Measurements from ENCODE around the gene ADNP. TPM values are rescaled to one million over a fixed set of nuclear protein-coding genes. Genes with fewer than 3 reads are reported as not detected.

The ADNP gene
- polyA plus RNA-seq, 3 donors, result 1.4 to 16.6 (median 3.3) TPM

GRCh38 chr20:50876816-50877215, 54.4 kb downstream of the ADNP start:
- Histone ChIP-seq H4K20me1 (ENCODE audit: insufficient read depth, low read length) (no peaks in the 10 kb centered on the region), H3K4me2 (replicated peaks; ENCODE audit: extremely low read depth, low read length, poor library complexity, severe bottlenecking) (no peak overlapping the region), H3K4me3 (replicated peaks in 1 of 3; ENCODE audit: low read depth in 2 of 3, low read length in 3 of 3) (no peak overlapping the region), H3K9ac (ENCODE audit: insufficient read depth, low read length, poor library complexity, severe bottlenecking) (no peak overlapping the region), H3K27me3 (ENCODE audit: control insufficient read depth in 2 of 2, insufficient read depth in 2 of 2, low read length in 2 of 2) (no peaks in the 10 kb centered on the region), H3K27ac (ENCODE audit: low read depth in 1 of 2, low read length in 2 of 2) (no peak overlapping the region), H3K9me3 (replicated peaks in 1 of 2; ENCODE audit: control insufficient read depth in 1 of 2, insufficient read depth in 1 of 2, low read length in 2 of 2) (no peaks in the 10 kb centered on the region), H3K79me2 (ENCODE audit: insufficient read depth, low read length) (no peaks in the 10 kb centered on the region), H3K36me3 (replicated peaks in 1 of 2; ENCODE audit: control insufficient read depth in 1 of 2, insufficient read depth in 2 of 2, low read length in 2 of 2) (no peaks in the 10 kb centered on the region), H2AFZ (ENCODE audit: insufficient read depth, low read depth, low read length, poor library complexity, severe bottlenecking) (no peak overlapping the region), H3K4me1 (ENCODE audit: control insufficient read depth in 1 of 2, insufficient read depth in 2 of 2, low read length in 2 of 2) (no peaks in the 10 kb centered on the region)
- Mint-ChIP-seq H3K4me1 (no peaks in the 10 kb centered on the region), H3K27ac (no peak overlapping the region), H3K27me3 (ENCODE audit: low read depth in 3 of 3) (peaks cover 0 to 6% (median 4%) of the 10 kb centered on the region in 3 donors), H3K36me3 (no peaks in the 10 kb centered on the region), H3K4me3 (no peak overlapping the region), H3K9me3 (no peaks in the 10 kb centered on the region)
- TF ChIP-seq, protein P1, sequence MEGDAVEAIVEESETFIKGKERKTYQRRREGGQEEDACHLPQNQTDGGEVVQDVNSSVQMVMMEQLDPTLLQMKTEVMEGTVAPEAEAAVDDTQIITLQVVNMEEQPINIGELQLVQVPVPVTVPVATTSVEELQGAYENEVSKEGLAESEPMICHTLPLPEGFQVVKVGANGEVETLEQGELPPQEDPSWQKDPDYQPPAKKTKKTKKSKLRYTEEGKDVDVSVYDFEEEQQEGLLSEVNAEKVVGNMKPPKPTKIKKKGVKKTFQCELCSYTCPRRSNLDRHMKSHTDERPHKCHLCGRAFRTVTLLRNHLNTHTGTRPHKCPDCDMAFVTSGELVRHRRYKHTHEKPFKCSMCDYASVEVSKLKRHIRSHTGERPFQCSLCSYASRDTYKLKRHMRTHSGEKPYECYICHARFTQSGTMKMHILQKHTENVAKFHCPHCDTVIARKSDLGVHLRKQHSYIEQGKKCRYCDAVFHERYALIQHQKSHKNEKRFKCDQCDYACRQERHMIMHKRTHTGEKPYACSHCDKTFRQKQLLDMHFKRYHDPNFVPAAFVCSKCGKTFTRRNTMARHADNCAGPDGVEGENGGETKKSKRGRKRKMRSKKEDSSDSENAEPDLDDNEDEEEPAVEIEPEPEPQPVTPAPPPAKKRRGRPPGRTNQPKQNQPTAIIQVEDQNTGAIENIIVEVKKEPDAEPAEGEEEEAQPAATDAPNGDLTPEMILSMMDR (IDR thresholded peaks at IDR 0.05), result no peak
- intact Hi-C loops (cut with micrococcal nuclease), result no loop called here
- DNase-seq, result no peak
- WGBS (ENCODE audit: insufficient coverage), result 83% methylated on average over 3 of the region's 7 CpGs

DNA sequence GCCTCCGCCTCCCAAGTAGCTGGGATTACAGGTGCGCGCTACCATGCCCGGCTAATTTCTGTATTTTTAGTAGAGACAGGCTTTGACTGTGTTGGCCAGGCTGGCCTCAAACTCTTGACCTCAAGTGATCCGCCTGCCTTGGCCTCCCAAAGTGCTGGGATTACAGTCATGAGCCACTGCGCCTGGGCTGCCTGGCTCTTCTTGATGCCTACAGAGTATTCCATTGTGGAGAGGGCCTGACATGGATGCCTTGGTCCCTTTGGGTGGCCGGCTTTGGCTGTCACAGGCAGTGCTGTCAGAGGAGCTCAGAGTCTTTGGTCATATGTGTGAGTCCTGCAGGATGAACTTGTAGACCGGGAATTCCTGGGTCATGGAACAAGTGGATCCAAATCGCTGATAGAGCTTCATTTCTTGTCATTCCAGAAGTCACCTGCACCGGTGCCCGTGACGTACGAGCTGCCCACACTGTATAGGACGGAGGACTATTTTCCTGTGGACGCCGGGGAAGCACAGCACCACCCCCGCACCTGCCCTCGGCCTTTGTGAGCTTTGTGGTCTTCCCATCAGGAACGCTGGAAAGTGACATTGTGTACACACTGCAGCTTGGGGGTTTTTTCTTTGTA, 55.1 kb downstream of the ADNP start:
- Histone ChIP-seq H3K9ac (ENCODE audit: insufficient read depth, low read length, poor library complexity, severe bottlenecking) (no peak overlapping the region), H3K9me3 (replicated peaks in 1 of 2; ENCODE audit: control insufficient read depth in 1 of 2, insufficient read depth in 1 of 2, low read length in 2 of 2) (no peaks in the 10 kb centered on the region), H3K79me2 (ENCODE audit: insufficient read depth, low read length) (no peaks in the 10 kb centered on the region), H3K4me1 (ENCODE audit: control insufficient read depth in 1 of 2, insufficient read depth in 2 of 2, low read length in 2 of 2) (no peaks in the 10 kb centered on the region), H3K36me3 (replicated peaks in 1 of 2; ENCODE audit: control insufficient read depth in 1 of 2, insufficient read depth in 2 of 2, low read length in 2 of 2) (no peaks in the 10 kb centered on the region), H3K4me2 (replicated peaks; ENCODE audit: extremely low read depth, low read length, poor library complexity, severe bottlenecking) (no peak overlapping the region), H2AFZ (ENCODE audit: insufficient read depth, low read depth, low read length, poor library complexity, severe bottlenecking) (no peak overlapping the region), H3K27ac (ENCODE audit: low read depth in 1 of 2, low read length in 2 of 2) (no peak overlapping the region), H4K20me1 (ENCODE audit: insufficient read depth, low read length) (no peaks in the 10 kb centered on the region), H3K4me3 (replicated peaks in 1 of 3; ENCODE audit: low read depth in 2 of 3, low read length in 3 of 3) (no peak overlapping the region), H3K27me3 (ENCODE audit: control insufficient read depth in 2 of 2, insufficient read depth in 2 of 2, low read length in 2 of 2) (no peaks in the 10 kb centered on the region)
- Mint-ChIP-seq H3K4me3 (no peak overlapping the region), H3K36me3 (no peaks in the 10 kb centered on the region), H3K27ac (no peak overlapping the region), H3K9me3 (no peaks in the 10 kb centered on the region), H3K27me3 (ENCODE audit: low read depth in 3 of 3) (peaks cover 0 to 4% (median 4%) of the 10 kb centered on the region in 3 donors), H3K4me1 (no peaks in the 10 kb centered on the region)
- DNase-seq, result no peak
- 96% methylated on average over 13 of the region's 19 CpGs for WGBS (ENCODE audit: insufficient coverage)
- TF ChIP-seq, protein P1 (IDR thresholded peaks at IDR 0.05), result no peak
- intact Hi-C loops (cut with micrococcal nuclease), result no loop called here
